ENCODE measurements around the gene GSE1.

Gene GSE1

GRCh38 chr16:85676466-85676865, 63.3 kb downstream of the GSE1 start:
- Mint-ChIP-seq H3K27ac (no peak overlapping the region), H3K36me3 (ENCODE audit: low read depth) (peaks cover 84% of the 10 kb centered on the region), H3K9me3 (no peaks in the 10 kb centered on the region), H3K4me3 (no peak overlapping the region), H3K27me3 (no peaks in the 10 kb centered on the region), H3K4me1 (ENCODE audit: low read depth) (peaks cover 19% of the 10 kb centered on the region)

- H3K9me3 Mint-ChIP-seq: no peaks in the 10 kb centered on the region
- H3K4me3 Mint-ChIP-seq: no peak overlapping the region
- peaks cover 19% of the 10 kb centered on the region for H3K4me1 Mint-ChIP-seq (ENCODE audit: low read depth)
- no peaks in the 10 kb centered on the region for H3K27me3 Mint-ChIP-seq
- H3K27ac Mint-ChIP-seq: peak overlapping the region; percentile 41
- H3K36me3 Mint-ChIP-seq (ENCODE audit: low read depth): peaks cover 82% of the 10 kb centered on the region
Observed at GRCh38 chr16:85677383-85677967, 64.4 kb downstream of the GSE1 start.

- H3K9me3 Mint-ChIP-seq: no peaks in the 10 kb centered on the region
- no peaks in the 10 kb centered on the region for H3K27me3 Mint-ChIP-seq
- H3K4me1 Mint-ChIP-seq (ENCODE audit: low read depth): peaks cover 19% of the 10 kb centered on the region
- no peak overlapping the region for H3K4me3 Mint-ChIP-seq
- H3K27ac Mint-ChIP-seq: no peak overlapping the region
- H3K36me3 Mint-ChIP-seq (ENCODE audit: low read depth): peaks cover 79% of the 10 kb centered on the region
Observed at GRCh38 chr16:85678016-85678415, 64.9 kb downstream of the GSE1 start.

GRCh38 chr16:85678821-85679220, 65.7 kb downstream of the GSE1 start:
- H3K36me3 Mint-ChIP-seq (ENCODE audit: low read depth): peaks cover 80% of the 10 kb centered on the region
- peak overlapping the region; percentile 9 for H3K27ac Mint-ChIP-seq
- no peaks in the 10 kb centered on the region for H3K9me3 Mint-ChIP-seq
- no peak overlapping the region for H3K4me3 Mint-ChIP-seq
- peaks cover 19% of the 10 kb centered on the region for H3K4me1 Mint-ChIP-seq (ENCODE audit: low read depth)
- H3K27me3 Mint-ChIP-seq: no peaks in the 10 kb centered on the region

GRCh38 chr16:85679870-85680269, 66.7 kb downstream of the GSE1 start:
- H3K27ac Mint-ChIP-seq: peak overlapping the region; percentile 41
- no peaks in the 10 kb centered on the region for H3K9me3 Mint-ChIP-seq
- peaks cover 17% of the 10 kb centered on the region for H3K4me1 Mint-ChIP-seq (ENCODE audit: low read depth)
- peaks cover 76% of the 10 kb centered on the region for H3K36me3 Mint-ChIP-seq (ENCODE audit: low read depth)
- H3K27me3 Mint-ChIP-seq: no peaks in the 10 kb centered on the region
- H3K4me3 Mint-ChIP-seq: no peak overlapping the region

- H3K36me3 Mint-ChIP-seq (ENCODE audit: low read depth): peaks cover 70% of the 10 kb centered on the region
- no peak overlapping the region for H3K4me3 Mint-ChIP-seq
- H3K4me1 Mint-ChIP-seq (ENCODE audit: low read depth): peaks cover 11% of the 10 kb centered on the region
- no peaks in the 10 kb centered on the region for H3K27me3 Mint-ChIP-seq
- H3K27ac Mint-ChIP-seq: no peak overlapping the region
- no peaks in the 10 kb centered on the region for H3K9me3 Mint-ChIP-seq
Observed at GRCh38 chr16:85680352-85680944, 67.3 kb downstream of the GSE1 start.

GRCh38 chr16:85681255-85681654, 68.1 kb downstream of the GSE1 start:
- no peaks in the 10 kb centered on the region for H3K9me3 Mint-ChIP-seq
- peaks cover 13% of the 10 kb centered on the region for H3K4me1 Mint-ChIP-seq (ENCODE audit: low read depth)
- H3K4me3 Mint-ChIP-seq: no peak overlapping the region
- peaks cover 70% of the 10 kb centered on the region for H3K36me3 Mint-ChIP-seq (ENCODE audit: low read depth)
- H3K27me3 Mint-ChIP-seq: no peaks in the 10 kb centered on the region
- H3K27ac Mint-ChIP-seq: no peak overlapping the region

- Mint-ChIP-seq H3K9me3 (no peaks in the 10 kb centered on the region), H3K4me1 (ENCODE audit: low read depth) (peaks cover 19% of the 10 kb centered on the region), H3K27me3 (no peaks in the 10 kb centered on the region), H3K27ac (no peak overlapping the region), H3K36me3 (ENCODE audit: low read depth) (peaks cover 73% of the 10 kb centered on the region), H3K4me3 (no peak overlapping the region)
Observed at GRCh38 chr16:85682516-85682915, 69.4 kb downstream of the GSE1 start.

GRCh38 chr16:85683363-85683762, 70.2 kb downstream of the GSE1 start:
- peaks cover 16% of the 10 kb centered on the region for H3K4me1 Mint-ChIP-seq (ENCODE audit: low read depth)
- H3K27ac Mint-ChIP-seq: peak overlapping the region; percentile 16
- H3K9me3 Mint-ChIP-seq: no peaks in the 10 kb centered on the region
- H3K4me3 Mint-ChIP-seq: no peak overlapping the region
- H3K36me3 Mint-ChIP-seq (ENCODE audit: low read depth): peaks cover 67% of the 10 kb centered on the region
- H3K27me3 Mint-ChIP-seq: no peaks in the 10 kb centered on the region

- Mint-ChIP-seq H3K36me3 (ENCODE audit: low read depth) (peaks cover 49% of the 10 kb centered on the region), H3K27me3 (no peaks in the 10 kb centered on the region), H3K4me3 (no peak overlapping the region), H3K27ac (no peak overlapping the region), H3K9me3 (no peaks in the 10 kb centered on the region), H3K4me1 (ENCODE audit: low read depth) (peaks cover 16% of the 10 kb centered on the region)
Observed at GRCh38 chr16:85685251-85685650, 72.1 kb downstream of the GSE1 start.

- H3K36me3 Mint-ChIP-seq (ENCODE audit: low read depth): peaks cover 34% of the 10 kb centered on the region
- peak overlapping the region; percentile 47 for H3K27ac Mint-ChIP-seq
- no peaks in the 10 kb centered on the region for H3K9me3 Mint-ChIP-seq
- H3K4me1 Mint-ChIP-seq (ENCODE audit: low read depth): peaks cover 16% of the 10 kb centered on the region
- peak overlapping the region; percentile 87 for H3K4me3 Mint-ChIP-seq
- no peaks in the 10 kb centered on the region for H3K27me3 Mint-ChIP-seq
Observed at GRCh38 chr16:85686912-85687591, 73.9 kb downstream of the GSE1 start.

GRCh38 chr16:85687651-85688471, 74.7 kb downstream of the GSE1 start:
- no peaks in the 10 kb centered on the region for H3K9me3 Mint-ChIP-seq
- H3K4me3 Mint-ChIP-seq: peak overlapping the region; percentile 87
- H3K36me3 Mint-ChIP-seq (ENCODE audit: low read depth): peaks cover 34% of the 10 kb centered on the region
- peak overlapping the region; percentile 89 for H3K27ac Mint-ChIP-seq
- H3K27me3 Mint-ChIP-seq: no peaks in the 10 kb centered on the region
- H3K4me1 Mint-ChIP-seq (ENCODE audit: low read depth): peaks cover 16% of the 10 kb centered on the region

- peaks cover 16% of the 10 kb centered on the region for H3K4me1 Mint-ChIP-seq (ENCODE audit: low read depth)
- H3K9me3 Mint-ChIP-seq: no peaks in the 10 kb centered on the region
- peak within 1 kb of the TSS; percentile 89 for H3K27ac Mint-ChIP-seq
- H3K4me3 Mint-ChIP-seq: peak within 1 kb of the TSS; percentile 87
- H3K27me3 Mint-ChIP-seq: peaks cover 4% of the 10 kb centered on the region
- peaks cover 26% of the 10 kb centered on the region for H3K36me3 Mint-ChIP-seq (ENCODE audit: low read depth)
Observed at GRCh38 chr16:85688586-85689284, 75.6 kb downstream of the GSE1 start, which contains the start of gene GINS2. Gene GINS2, minus strand, starts transcription at chr16:85688954. Its CDS starts 56 bp downstream, at chr16:85688898.

GRCh38 chr16:85689285-85689949, 76.3 kb downstream of the GSE1 start:
- Mint-ChIP-seq H3K4me1 (ENCODE audit: low read depth) (peaks cover 16% of the 10 kb centered on the region), H3K27me3 (peaks cover 4% of the 10 kb centered on the region), H3K36me3 (ENCODE audit: low read depth) (peaks cover 23% of the 10 kb centered on the region), H3K9me3 (no peaks in the 10 kb centered on the region), H3K27ac (no peak overlapping the region), H3K4me3 (peak overlapping the region; percentile 75)

Measured in stimulated activated naive CD8-positive, alpha-beta T cell treated with anti-CD3 and anti-CD28 coated beads, Interleukin-15, Interleukin-2, amounts not matched to agents 100 ng/mL and 50 ng/mL, for 24 hours (primary cell).